Muscle of arm (tissue), 14 donors: ENCODE data around the gene TMEM60. TPM values are rescaled to one million over a fixed set of nuclear protein-coding genes. Genes with fewer than 3 reads are reported as not detected.
"Not testable (repeated sequence)": the region's sequence is repeated elsewhere in the genome, so short reads cannot be mapped to it uniquely, and the experiment has no call there.

Source experiments
- DNase-seq: peaks from one replicate; pipeline ENCODE4 v3.0.0-alpha.2; 2013
- long read RNA-seq, 11 donors: transcript quantifications; one replicate each; lab custom pipeline, GENCODE V29; 2026
- polyA plus RNA-seq, 12 donors: library from polyadenylated mRNA; unstranded; fragments of 120-200 nt; gene quantifications; one replicate each; pipeline ENCODE4 v1.2.1, GENCODE V29; 2013; ENCODE audit not compliant: insufficient read length in 12 of 12

Gene TMEM60, protein sequence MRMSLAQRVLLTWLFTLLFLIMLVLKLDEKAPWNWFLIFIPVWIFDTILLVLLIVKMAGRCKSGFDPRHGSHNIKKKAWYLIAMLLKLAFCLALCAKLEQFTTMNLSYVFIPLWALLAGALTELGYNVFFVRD
- 10 to 100 TPM in 7 of 12 donors, 1 to 10 TPM in 3, not detected in 2; 8.7 to 18.3 (median 12.1) TPM for polyA plus RNA-seq
- long read RNA-seq, donor 1, transcript TMEM60-201 (2 exons, 1,023 nt): major isoform, 35 of 35 reads
- long read RNA-seq, donor 1, partial matches to known transcripts: 0 of 35 reads
- long read RNA-seq, donor 1, other reads (novel, unspliced or antisense): 0 of 35 reads
- long read RNA-seq, donor 2, transcript TMEM60-201 (2 exons, 1,023 nt): major isoform, 17 of 39 reads
- long read RNA-seq, donor 2, partial matches to known transcripts: 22 of 39 reads
- long read RNA-seq, donor 2, other reads (novel, unspliced or antisense): 0 of 39 reads
- long read RNA-seq, donor 3, partial matches to known transcripts: 0 of 4 reads
- long read RNA-seq, donor 3, other reads (novel, unspliced or antisense): 0 of 4 reads
- long read RNA-seq, donor 4, partial matches to known transcripts: 8 of 12 reads
- long read RNA-seq, donor 4, other reads (novel, unspliced or antisense): 0 of 12 reads
- long read RNA-seq, donor 5, transcript TMEM60-201 (2 exons, 1,023 nt): major isoform, 13 of 30 reads
- long read RNA-seq, donor 5, partial matches to known transcripts: 17 of 30 reads
- long read RNA-seq, donor 5, other reads (novel, unspliced or antisense): 0 of 30 reads
- long read RNA-seq, donor 6, transcript TMEM60-201 (2 exons, 1,023 nt): major isoform, 6 of 6 reads
- long read RNA-seq, donor 6, partial matches to known transcripts: 0 of 6 reads
- long read RNA-seq, donor 6, other reads (novel, unspliced or antisense): 0 of 6 reads
- long read RNA-seq, donor 7, partial matches to known transcripts: 16 of 19 reads
- long read RNA-seq, donor 7, other reads (novel, unspliced or antisense): 0 of 19 reads
- long read RNA-seq, donor 8, transcript TMEM60-201 (2 exons, 1,023 nt): major isoform, 21 of 47 reads
- long read RNA-seq, donor 8, partial matches to known transcripts: 26 of 47 reads
- long read RNA-seq, donor 8, other reads (novel, unspliced or antisense): 0 of 47 reads
- long read RNA-seq, donor 9, transcript TMEM60-201 (2 exons, 1,023 nt): major isoform, 6 of 21 reads
- long read RNA-seq, donor 9, partial matches to known transcripts: 15 of 21 reads
- long read RNA-seq, donor 9, other reads (novel, unspliced or antisense): 0 of 21 reads
- long read RNA-seq, donor 10, transcript TMEM60-201 (2 exons, 1,023 nt): major isoform, 13 of 13 reads
- long read RNA-seq, donor 10, partial matches to known transcripts: 0 of 13 reads
- long read RNA-seq, donor 10, other reads (novel, unspliced or antisense): 0 of 13 reads
- long read RNA-seq, donor 11, transcript TMEM60-201 (2 exons, 1,023 nt): major isoform, 17 of 17 reads
- long read RNA-seq, donor 11, partial matches to known transcripts: 0 of 17 reads
- long read RNA-seq, donor 11, other reads (novel, unspliced or antisense): 0 of 17 reads

DNA sequence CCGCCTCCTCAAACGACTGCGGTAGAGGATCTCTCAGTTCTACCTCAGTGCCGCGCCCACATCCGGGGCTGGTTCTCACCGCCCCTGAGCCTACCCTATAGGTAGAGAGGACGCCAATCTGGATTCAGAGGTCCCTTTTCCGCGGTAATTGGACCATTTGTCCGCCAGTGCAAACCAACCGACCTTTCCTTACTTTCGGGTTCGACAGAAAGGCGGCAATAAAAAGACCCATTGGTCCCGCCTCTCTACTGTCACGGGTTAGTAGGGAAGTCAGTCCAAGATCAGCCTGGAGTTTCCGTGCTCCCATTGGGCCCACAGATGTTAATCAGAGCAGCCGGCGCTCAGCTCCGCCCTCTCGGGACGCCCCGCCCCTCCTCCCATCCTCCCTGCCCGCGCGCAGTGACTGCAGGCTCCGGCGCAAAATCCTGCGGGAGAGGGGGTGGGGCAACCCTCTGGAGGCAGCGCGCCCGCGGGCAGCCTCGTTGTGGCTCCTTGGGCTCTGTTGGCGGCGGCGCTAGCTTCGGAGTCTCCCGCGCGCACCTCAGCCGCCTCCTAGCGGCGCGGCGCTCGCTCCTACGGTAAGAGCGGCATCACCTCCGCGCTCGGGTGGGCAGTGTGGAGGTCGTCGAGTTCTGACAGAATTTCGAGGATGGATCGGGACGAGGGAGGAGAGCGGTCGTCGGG, at the start of gene TMEM60, which contains the start of gene PHTF2:
Gene TMEM60, minus strand, starts transcription at position 41 of the 684 bp plus-strand sequence. CDS start 4,061 bp downstream, outside the sequence.
Gene PHTF2, plus strand, starts transcription at position 380 of the 684 bp plus-strand sequence.
- peak; percentile 98 for DNase-seq

DNA sequence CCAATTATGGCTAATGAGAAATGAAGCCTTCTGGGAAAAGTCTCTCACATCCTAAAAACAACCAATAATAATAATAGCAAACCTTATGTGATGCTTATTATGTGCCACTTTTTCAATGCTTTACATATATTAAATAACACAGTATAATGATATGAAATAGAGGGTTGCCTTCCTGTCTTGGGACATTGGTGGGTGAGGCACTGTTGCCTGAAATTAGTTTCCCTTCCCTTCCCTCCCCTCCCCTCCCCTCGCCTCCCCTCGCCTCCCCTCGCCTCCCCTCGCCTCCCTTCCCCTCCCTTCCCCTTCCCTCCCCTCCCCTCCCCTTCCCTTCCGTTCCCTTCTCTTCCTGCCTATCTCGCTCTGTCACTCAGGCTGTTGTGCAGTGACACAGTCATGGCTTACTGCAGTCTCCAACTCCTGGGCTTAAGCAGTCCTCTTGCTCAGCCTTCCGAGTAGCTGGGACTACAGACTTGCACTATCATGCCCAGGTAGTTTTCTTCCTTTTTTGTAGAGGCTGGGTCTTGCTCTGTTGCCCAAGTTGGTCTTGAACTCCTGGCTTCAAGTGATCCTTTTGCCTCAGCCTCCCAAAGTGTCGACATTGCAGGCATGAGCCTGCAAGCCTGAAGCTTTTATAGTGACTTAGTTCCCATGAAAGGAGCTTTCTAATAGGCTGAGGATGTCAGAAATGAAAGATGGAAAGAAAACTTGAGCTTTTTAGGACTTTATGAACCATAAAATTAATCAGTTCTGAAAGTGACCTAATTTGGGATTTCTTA, 48.3 kb upstream of the TMEM60 start:
- no peak for DNase-seq

DNA sequence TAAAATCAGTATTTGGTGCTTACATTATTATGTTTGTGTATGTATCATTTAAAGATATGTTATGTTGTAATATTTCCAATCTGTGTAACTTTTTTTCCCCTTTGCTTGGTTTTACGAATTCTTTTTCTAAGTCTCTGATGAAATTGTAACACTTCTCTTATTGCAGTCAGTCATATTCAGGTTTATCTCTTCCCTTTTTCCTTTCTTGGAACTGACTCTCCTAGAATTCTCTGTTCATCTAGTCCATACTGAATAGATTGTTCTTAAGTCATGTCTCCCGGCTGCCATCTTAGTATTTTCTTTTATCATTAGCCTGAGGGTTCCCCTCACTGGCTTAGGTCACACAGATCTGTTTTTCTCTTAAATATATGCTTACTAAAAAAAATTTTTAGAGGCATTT, 45.0 kb upstream of the TMEM60 start:
- DNase-seq: no peak

DNA sequence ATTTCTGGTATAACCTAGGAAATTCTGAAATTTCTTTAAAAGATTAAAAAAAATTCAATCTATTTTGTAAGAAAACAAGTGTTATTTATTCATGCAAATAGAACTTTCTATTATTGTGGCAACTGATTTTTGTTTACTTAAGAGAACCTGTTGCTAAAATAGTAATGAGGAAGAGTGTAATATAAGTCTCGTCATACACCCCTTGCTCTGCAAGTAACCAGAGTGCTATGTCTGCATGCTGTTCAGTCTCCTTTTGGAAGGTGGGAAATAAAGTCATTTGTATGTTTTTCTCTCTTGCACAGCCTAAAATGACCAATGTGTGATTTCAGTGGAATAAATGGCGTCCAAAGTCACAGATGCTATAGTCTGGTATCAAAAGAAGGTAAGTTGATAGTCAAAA, 41.7 kb upstream of the TMEM60 start:
- DNase-seq: no peak

DNA sequence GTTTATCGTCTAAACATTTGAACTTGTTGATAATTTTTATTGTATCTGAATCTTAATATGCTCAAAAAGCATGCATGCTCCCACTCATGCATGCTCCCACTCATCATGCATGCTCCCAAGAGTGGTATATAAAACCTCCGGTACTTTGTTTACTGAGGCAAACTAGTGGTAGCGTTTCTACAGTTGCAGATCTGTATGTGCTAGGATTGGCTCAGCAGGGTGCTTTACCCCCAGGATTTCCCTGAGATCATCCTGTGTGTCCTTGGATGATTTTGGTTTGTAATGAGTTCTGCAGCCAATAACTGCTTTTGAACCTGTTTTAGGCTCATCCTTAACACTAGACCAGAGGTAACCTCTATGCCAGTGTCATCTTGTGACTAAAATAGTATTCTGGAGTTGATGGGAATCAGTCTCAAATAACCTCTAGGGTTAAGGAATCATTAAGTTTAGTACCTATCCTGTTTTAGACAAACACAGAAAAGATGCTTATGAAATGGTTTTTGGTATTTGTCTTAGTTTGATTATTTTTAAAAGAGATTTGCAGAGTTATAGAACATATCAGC, 40.8 kb upstream of the TMEM60 start:
- no peak for DNase-seq

DNA sequence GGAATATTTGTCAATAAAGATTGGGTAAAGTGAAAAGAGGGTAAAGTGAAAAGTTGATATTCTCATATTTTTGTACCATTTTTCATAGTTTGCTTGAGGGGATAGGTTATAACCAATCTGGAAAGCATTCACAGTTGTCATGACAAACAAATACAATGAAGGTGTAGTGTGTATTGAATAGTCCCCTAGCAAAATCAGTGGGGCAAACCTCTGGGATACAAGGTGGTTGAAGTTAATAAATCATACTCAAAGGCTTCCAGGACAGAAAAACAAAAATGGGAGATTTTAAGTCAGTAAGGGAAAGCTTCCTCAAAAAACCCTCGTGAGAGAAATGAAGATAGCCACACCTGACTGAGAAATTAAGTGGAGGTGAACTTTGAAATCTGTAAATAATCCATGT, 39.7 kb upstream of the TMEM60 start:
- no peak for DNase-seq

DNA sequence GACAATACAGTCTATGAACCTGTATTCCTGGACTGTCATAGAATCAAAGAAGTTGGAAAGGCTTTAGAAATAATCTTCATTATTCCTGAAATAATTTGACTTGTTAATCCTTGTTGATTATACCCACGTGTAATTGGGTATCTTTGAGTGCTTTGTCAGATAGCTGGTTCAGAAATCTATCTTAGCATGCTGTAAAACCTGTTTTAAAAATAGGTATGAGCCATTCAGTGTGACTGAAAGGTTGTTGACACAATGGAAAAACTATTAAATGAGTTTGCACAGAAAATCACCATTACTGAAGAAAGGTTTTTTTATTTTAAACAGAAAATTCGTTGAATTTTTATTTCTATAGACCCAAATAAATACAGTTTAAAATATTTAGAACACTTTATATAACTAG, 39.0 kb upstream of the TMEM60 start:
- no peak for DNase-seq

DNA sequence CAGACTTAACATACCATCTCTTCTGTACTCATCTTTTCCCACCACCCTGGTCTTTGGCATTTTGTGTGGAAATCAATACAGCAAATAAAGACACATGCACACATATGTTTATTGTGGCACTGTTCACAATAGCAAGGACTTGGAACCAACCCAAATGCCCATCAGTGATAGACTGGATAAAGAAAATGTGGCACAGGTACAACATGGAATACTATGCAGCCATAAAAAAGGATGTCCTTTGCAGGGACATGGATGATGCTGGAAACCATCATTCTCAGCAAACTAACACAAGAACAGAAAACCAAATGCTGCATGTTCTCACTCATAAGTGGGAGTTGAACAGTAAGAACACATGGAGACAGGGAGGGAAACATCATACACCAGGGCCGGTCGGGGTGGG, 38.2 kb upstream of the TMEM60 start:
- not testable (repeated sequence) for DNase-seq

DNA sequence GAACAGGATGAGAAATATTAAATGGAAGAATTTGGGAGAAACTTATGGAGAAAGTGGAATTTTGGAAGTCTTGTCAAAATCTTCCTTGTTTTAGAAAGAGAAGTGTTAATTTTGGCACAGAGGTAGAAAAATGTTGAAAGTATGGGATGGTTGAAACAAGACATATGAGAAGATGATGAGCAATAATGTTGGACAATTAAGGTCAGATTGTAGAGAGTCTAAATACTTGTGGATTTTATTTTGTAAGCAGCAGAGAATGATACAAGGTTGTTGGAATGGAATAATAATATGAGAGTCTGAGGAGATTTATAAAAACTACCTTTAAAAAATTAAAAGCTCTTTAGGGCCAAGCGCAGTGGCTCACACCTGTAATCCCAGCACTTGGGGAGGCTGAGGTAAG, 34.9 kb upstream of the TMEM60 start:
- no peak for DNase-seq

DNA sequence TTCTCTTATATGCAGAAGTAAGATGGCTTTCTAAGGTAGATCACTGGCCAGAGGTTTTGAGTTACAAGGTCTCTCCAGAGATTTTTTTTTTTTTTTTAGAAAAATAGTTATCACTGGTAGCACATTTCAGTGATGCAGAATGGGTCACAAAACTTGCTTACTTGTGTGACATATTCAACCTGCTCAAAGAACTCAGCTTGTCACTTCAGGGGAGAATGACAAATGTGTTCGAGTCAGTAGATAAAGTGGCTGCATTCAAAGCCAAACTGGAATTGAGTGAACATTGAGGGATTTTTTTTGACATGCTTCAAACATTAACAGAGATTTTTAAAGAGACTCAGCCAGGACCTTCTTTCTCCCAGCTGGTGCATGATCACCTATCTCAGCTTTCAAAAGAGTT, 33.7 kb upstream of the TMEM60 start:
- DNase-seq: no peak

DNA sequence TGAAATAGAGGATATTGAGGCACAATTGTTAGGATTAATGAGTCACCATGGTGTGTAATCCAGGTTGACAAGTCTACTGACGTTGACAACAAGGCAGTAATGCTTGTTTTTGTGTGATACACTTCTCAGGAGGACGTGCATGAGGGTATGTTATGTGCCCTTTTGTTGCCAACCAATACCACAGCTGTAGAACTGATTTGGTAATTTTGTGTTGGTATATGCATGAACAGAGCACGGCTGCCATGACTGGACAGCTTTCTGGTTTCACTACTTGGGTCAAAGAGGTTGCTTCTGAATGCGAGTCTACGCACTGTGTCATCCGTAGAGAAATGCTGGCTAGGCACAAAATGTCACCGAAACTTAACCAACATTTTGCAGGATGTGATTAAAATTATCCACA, 33.2 kb upstream of the TMEM60 start:
- DNase-seq: no peak

DNA sequence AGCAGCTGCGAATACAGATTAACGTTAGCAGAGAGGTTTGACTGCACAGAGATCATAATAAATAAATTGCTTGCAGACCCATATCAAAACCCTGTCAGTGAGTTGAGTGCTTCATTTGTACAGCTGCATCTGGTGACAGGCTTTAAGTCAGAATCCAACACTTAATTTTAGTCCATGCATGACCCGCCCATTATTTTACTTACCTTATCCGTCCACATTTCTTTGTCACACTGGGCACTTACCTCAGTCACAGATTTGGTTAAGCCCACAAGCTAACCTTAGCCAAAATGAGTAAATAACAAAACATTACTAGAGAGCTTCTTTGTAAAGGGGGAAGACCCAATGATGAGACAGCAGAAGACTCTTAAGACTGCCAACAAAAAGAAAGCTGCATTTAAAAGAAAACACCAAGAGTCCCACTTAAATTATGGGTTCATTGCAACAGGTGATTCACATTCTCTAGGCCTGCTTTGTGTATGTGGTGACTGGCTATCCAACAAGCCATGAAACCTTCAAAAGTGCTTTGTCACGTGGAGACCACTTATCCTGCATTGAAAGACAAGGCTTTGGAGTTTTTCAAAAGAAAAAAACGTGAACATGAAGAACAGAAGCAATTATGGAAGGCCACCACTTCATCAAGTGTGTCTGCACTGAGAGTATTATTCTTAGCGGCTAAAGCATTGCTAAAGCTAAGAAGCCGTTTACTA, 32.6 kb upstream of the TMEM60 start:
- DNase-seq: no peak

DNA sequence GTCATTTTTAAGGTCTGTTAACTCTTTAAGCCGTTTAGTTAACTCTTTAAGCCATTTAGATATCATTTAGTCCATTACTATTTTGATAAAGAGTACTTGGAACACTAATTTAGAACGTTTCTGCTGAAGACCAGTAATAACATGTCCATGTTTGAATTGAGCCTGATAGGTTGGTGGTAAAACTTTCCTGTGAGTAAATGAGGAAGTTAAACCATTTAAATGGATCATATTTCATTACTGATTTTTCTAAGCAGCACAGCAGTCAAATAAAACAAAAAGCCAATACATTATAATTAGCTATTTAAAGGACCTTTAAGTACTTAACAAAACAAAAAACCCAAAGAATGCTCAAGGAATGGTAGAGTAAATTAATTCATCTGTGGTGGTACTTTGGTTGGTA, 29.8 kb upstream of the TMEM60 start:
- no peak for DNase-seq

DNA sequence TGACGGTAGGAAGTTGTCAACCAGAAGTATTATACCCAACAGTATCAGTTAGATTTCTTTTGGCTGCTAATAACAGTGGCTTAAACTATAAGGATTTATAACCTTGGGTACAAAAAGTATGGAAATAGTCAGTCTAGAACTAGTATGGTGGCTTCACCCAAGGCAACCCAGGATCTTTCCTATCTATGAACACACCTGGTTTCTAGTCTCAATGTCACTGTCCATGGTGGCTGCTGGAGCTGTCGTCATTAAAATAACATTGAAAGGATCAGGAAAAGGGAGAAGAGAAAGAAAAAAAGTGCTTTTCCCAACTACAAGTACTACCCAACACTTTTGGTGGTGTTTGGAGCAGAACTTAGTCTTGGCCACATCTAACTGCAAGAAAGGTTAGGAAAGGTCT, 28.1 kb upstream of the TMEM60 start:
- DNase-seq: no peak

DNA sequence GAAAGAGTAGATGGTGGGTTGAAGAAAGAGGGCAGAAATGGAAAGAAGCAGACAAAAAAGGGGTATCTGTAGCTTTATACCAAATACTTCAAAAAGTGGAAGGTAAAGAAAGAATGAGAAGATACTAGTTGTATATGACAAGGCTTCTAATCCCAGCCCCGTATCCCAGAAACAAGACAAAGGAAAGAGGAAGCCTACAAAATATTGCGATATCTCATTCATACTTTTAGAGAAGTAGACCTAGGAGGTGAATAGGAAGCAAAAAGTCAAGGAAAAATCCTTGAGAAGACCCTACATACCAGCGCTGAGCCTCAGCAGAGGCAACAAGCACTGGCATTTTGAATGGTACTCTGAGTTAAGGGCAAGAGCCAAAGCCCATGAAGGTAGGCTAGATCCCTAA, 26.9 kb upstream of the TMEM60 start:
- no peak for DNase-seq

DNA sequence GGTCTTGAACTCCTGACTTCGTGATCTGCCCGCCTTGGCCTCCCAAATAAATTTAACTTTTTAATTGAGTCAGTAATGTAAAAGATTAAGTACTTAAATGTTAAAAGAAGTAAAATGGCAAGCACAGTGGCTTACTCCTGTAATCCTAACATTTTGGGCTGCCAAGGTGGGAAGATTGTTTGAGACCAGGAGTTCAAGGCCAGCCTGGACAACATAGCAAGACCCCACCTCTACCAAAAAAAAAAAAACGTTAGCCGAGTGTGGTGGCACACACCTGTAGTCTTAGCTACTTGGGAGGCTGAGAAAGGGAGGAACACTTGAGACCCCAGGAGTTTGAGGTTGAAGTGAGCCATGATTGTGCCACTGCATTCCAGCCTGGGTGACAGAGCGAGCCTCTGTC, 26.4 kb upstream of the TMEM60 start:
- DNase-seq: no peak

DNA sequence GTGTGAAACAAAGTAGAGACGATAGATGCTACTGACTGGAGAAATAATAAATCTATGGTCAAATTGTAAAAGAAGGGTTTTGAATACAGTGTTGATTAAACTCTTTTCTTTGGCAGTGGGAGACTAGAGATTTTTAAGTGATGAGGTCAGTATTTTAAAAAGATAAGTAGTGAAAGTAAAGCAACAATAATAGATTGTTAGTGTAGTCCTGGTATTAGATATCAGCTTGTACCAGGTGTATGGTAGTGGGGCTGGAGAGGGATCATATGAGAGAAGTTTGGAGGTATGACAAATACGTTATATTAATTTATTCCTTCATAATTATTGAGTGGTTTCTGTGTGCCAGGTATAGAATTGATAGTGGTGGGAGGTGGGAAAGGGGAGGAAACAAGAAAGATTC, 25.6 kb upstream of the TMEM60 start:
- DNase-seq: no peak

DNA sequence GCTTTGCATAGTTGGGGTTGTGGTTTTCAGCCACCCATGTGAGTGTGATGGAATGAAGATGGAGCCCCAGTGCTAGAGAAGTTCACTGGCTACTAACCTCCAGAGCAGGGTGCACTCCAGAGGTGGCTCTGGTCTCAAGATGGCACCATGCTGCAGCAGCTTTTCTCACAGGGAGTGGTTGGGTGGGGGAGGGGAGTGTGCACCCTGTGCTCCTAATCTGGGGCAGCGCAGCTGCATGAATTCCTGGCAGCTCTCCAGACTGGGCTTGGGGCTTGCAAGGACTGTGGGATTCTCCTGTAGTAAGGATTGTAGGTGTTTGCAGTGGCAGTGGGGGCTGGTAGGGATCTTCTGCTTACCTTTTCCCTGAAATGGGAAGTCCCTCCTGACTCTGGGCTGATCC, 24.0 kb upstream of the TMEM60 start:
- DNase-seq: no peak

DNA sequence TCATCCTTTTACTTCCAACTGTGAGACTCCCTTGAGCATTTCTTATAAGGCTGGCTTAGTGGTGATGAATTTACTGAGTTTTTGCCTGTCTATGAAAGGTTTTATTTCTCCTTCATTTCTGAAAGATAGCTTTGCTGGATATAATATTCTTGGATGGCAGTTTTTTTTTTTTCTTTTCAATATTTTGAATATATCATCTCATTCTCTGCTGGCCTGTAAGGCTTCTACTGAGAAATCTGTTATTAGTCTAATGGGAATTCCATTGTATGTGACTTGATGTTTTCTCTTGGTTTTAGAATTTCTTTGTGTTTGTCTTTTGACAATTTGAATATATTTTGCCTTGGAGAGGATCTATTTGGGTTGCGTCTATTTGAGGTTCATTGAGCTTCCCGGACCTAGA, 22.7 kb upstream of the TMEM60 start:
- DNase-seq: no peak
